ENCODE results near the gene STAP2.
"Not testable (repeated sequence)": the region's sequence is repeated elsewhere in the genome, so short reads cannot be mapped to it uniquely, and the experiment has no call there.

Gene STAP2

GRCh38 chr19:4361152-4362046 lies 22.8 kb upstream of the STAP2 start:
- no peak for DNase-seq
- in situ Hi-C loops (cut with HindIII; ENCODE audit: low pct_ligation_motif_present, low pct_unique_long_range_greater_than_20kb, low sequenced_read_pairs), result no loop called here

- DNase-seq, result no peak
- in situ Hi-C loops (cut with HindIII; ENCODE audit: low pct_ligation_motif_present, low pct_unique_long_range_greater_than_20kb, low sequenced_read_pairs), result no loop called here
These were observed 22.1 kb upstream of the STAP2 start for GRCh38 chr19:4360641-4361151.

GRCh38 chr19:4360081-4360569 lies 21.5 kb upstream of the STAP2 start:
- no peak for DNase-seq
- in situ Hi-C loops (cut with HindIII; ENCODE audit: low pct_ligation_motif_present, low pct_unique_long_range_greater_than_20kb, low sequenced_read_pairs), result no loop called here

GRCh38 chr19:4359627-4360000 lies 21.0 kb upstream of the STAP2 start:
- in situ Hi-C loops (cut with HindIII; ENCODE audit: low pct_ligation_motif_present, low pct_unique_long_range_greater_than_20kb, low sequenced_read_pairs), result no loop called here
- no peak for DNase-seq

GRCh38 chr19:4358709-4359626 lies 20.3 kb upstream of the STAP2 start:
- no peak for DNase-seq
- in situ Hi-C loops (cut with HindIII; ENCODE audit: low pct_ligation_motif_present, low pct_unique_long_range_greater_than_20kb, low sequenced_read_pairs), result no loop called here

GRCh38 chr19:4357921-4358326 lies 19.3 kb upstream of the STAP2 start:
- in situ Hi-C loops (cut with HindIII; ENCODE audit: low pct_ligation_motif_present, low pct_unique_long_range_greater_than_20kb, low sequenced_read_pairs), result no loop called here
- DNase-seq, result no peak

GRCh38 chr19:4357095-4357797 lies 18.6 kb upstream of the STAP2 start:
- in situ Hi-C loops (cut with HindIII; ENCODE audit: low pct_ligation_motif_present, low pct_unique_long_range_greater_than_20kb, low sequenced_read_pairs), result no loop called here
- DNase-seq, result no peak

GRCh38 chr19:4354897-4355296 lies 16.3 kb upstream of the STAP2 start:
- in situ Hi-C loops (cut with HindIII; ENCODE audit: low pct_ligation_motif_present, low pct_unique_long_range_greater_than_20kb, low sequenced_read_pairs), result no loop called here
- no peak for DNase-seq

- in situ Hi-C loops (cut with HindIII; ENCODE audit: low pct_ligation_motif_present, low pct_unique_long_range_greater_than_20kb, low sequenced_read_pairs), result no loop called here
These were observed 15.7 kb upstream of the STAP2 start for GRCh38 chr19:4354282-4354681.

GRCh38 chr19:4352701-4353121 lies 14.1 kb upstream of the STAP2 start:
- peak; percentile 59 for DNase-seq
- in situ Hi-C loops (cut with HindIII; ENCODE audit: low pct_ligation_motif_present, low pct_unique_long_range_greater_than_20kb, low sequenced_read_pairs), result no loop called here

More at GRCh38 chr19:4354282-4354681, 15.7 kb upstream of the STAP2 start:
- DNase-seq, result no peak

GRCh38 chr19:4350726-4351125 lies 12.1 kb upstream of the STAP2 start:
- in situ Hi-C loops (cut with HindIII; ENCODE audit: low pct_ligation_motif_present, low pct_unique_long_range_greater_than_20kb, low sequenced_read_pairs), result no loop called here
- no peak for DNase-seq

GRCh38 chr19:4350111-4350510 lies 11.5 kb upstream of the STAP2 start:
- in situ Hi-C loops (cut with HindIII; ENCODE audit: low pct_ligation_motif_present, low pct_unique_long_range_greater_than_20kb, low sequenced_read_pairs), result no loop called here
- DNase-seq, result no peak

- DNase-seq; in situ Hi-C loops (cut with HindIII; ENCODE audit: low pct_ligation_motif_present, low pct_unique_long_range_greater_than_20kb, low sequenced_read_pairs): not testable (repeated sequence)
These were observed 10.6 kb upstream of the STAP2 start for GRCh38 chr19:4349225-4349624.

- in situ Hi-C loops (cut with HindIII; ENCODE audit: low pct_ligation_motif_present, low pct_unique_long_range_greater_than_20kb, low sequenced_read_pairs), result no loop called here
- no peak for DNase-seq
These were observed 8.9 kb upstream of the STAP2 start for GRCh38 chr19:4347521-4347920.

GRCh38 chr19:4346020-4346383 lies 7.4 kb upstream of the STAP2 start:
- in situ Hi-C loops (cut with HindIII; ENCODE audit: low pct_ligation_motif_present, low pct_unique_long_range_greater_than_20kb, low sequenced_read_pairs), result no loop called here
- DNase-seq, result no peak

GRCh38 chr19:4345342-4346019 lies 6.9 kb upstream of the STAP2 start:
- in situ Hi-C loops (cut with HindIII; ENCODE audit: low pct_ligation_motif_present, low pct_unique_long_range_greater_than_20kb, low sequenced_read_pairs), result no loop called here

GRCh38 chr19:4343370-4344307 lies 5.0 kb upstream of the STAP2 start, which contains the start of gene MPND:
MPND (plus strand) TSS chr19:4343562; CDS start chr19:4343594, 32 bp downstream.
- in situ Hi-C loops (cut with HindIII; ENCODE audit: low pct_ligation_motif_present, low pct_unique_long_range_greater_than_20kb, low sequenced_read_pairs), result no loop called here
- peak; percentile 82 for DNase-seq

More at GRCh38 chr19:4345342-4346019, 6.9 kb upstream of the STAP2 start:
- DNase-seq, result no peak
